Glutamatergic neuron (in vitro differentiated cells): ENCODE measurements around the gene MSMP. TPM values are rescaled to one million over a fixed set of nuclear protein-coding genes. Genes with fewer than 3 reads are reported as not detected.

Experiments
- DNase-seq: peaks from one replicate; pipeline ENCODE4 v3.0.0; 2022
- H3K27ac Mint-ChIP-seq: one replicate; pipeline ENCODE4 v1.8.0; 2020; ENCODE audit warnings: mild to moderate bottlenecking, mixed read lengths, inconsistent platforms; ENCODE audit not compliant: unreplicated experiment
- H3K27me3 Mint-ChIP-seq: one replicate; pipeline ENCODE4 v1.8.0; 2020; ENCODE audit warnings: mild to moderate bottlenecking, moderate library complexity, mixed read lengths, inconsistent platforms; ENCODE audit not compliant: unreplicated experiment
- H3K36me3 Mint-ChIP-seq: one replicate; pipeline ENCODE4 v1.8.0; 2020; ENCODE audit warnings: mild to moderate bottlenecking, mixed read lengths, inconsistent platforms; ENCODE audit not compliant: unreplicated experiment
- H3K4me1 Mint-ChIP-seq: one replicate; pipeline ENCODE4 v1.8.0; 2020; ENCODE audit warnings: mild to moderate bottlenecking, low read depth, mixed read lengths, inconsistent platforms; ENCODE audit not compliant: unreplicated experiment
- H3K4me3 Mint-ChIP-seq: one replicate; pipeline ENCODE4 v1.8.0; 2020; ENCODE audit warnings: mild to moderate bottlenecking, mixed read lengths, inconsistent platforms; ENCODE audit not compliant: unreplicated experiment
- H3K9me3 Mint-ChIP-seq: one replicate; pipeline ENCODE4 v1.8.0; 2020; ENCODE audit warnings: mild to moderate bottlenecking, moderate library complexity, mixed read lengths, inconsistent platforms; ENCODE audit not compliant: unreplicated experiment
- total RNA-seq: library from RNA; stranded (reverse); fragmentation: NEBNext Ultra II Directional; extraction: Animal tissue kit (Norgen Biotek cat#: 25700); gene quantifications from one replicate; pipeline ENCODE4 v1.2.1, GENCODE V29; 2021; ENCODE audit not compliant: unreplicated experiment
- TF ChIP-seq, protein P1 (sequence below): fragments of 200-600 bp; sonication (generic); IDR thresholded peaks from one replicate; pipeline ENCODE4 v1.5.0; 2021; ENCODE audit not compliant: partially characterized antibody, unreplicated experiment

MSMP gene
- total RNA-seq, 1 donor from 2014 or later, result not detected

DNA sequence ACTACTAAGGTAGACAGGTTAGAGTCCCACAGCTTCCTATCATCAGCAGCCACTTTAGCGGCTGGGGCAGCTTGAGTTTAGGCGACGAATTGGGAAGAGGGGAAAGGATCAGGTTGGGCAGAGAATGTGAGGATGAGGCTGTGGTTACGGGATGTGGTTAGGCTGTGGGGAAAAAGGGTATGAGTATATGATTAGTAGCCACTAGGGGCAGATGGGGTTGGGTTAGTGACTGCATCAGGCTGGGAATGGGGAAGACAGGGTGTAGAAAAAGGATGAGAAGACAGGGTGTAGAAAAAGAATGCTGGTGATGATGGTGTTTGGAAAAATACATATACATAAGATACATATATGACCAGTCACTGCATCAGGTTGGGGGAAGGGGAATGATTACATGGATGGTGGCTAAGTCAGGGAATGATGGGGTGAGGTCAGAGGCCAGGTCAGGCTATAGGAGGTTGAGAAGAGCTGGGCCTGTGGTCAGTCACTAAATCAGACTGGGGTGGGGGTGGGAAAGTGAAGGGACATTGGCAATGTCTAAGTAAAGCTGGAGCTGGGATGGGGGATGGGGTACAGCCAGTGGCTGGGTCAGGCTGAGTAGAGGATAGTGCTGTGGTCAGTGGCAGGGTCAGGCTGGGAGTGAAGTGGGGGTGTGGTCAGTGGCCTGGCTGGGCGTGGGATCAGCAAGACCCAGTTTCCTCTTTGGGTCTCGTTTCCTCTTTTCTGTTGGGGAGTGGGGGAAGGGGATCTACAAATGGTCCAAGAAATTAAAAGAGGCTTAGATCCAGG lies 24.2 kb downstream of the MSMP start:
- no peaks in the 10 kb centered on the region for H3K9me3 Mint-ChIP-seq
- peaks cover 7% of the 10 kb centered on the region for H3K4me1 Mint-ChIP-seq
- TF ChIP-seq, protein P1, sequence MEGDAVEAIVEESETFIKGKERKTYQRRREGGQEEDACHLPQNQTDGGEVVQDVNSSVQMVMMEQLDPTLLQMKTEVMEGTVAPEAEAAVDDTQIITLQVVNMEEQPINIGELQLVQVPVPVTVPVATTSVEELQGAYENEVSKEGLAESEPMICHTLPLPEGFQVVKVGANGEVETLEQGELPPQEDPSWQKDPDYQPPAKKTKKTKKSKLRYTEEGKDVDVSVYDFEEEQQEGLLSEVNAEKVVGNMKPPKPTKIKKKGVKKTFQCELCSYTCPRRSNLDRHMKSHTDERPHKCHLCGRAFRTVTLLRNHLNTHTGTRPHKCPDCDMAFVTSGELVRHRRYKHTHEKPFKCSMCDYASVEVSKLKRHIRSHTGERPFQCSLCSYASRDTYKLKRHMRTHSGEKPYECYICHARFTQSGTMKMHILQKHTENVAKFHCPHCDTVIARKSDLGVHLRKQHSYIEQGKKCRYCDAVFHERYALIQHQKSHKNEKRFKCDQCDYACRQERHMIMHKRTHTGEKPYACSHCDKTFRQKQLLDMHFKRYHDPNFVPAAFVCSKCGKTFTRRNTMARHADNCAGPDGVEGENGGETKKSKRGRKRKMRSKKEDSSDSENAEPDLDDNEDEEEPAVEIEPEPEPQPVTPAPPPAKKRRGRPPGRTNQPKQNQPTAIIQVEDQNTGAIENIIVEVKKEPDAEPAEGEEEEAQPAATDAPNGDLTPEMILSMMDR, result peak; percentile 62
- H3K27me3 Mint-ChIP-seq, result peaks cover 2% of the 10 kb centered on the region
- no peak for DNase-seq
- no peak overlapping the region for H3K4me3 Mint-ChIP-seq
- H3K36me3 Mint-ChIP-seq, result no peaks in the 10 kb centered on the region
- peak overlapping the region; percentile 26 for H3K27ac Mint-ChIP-seq

DNA sequence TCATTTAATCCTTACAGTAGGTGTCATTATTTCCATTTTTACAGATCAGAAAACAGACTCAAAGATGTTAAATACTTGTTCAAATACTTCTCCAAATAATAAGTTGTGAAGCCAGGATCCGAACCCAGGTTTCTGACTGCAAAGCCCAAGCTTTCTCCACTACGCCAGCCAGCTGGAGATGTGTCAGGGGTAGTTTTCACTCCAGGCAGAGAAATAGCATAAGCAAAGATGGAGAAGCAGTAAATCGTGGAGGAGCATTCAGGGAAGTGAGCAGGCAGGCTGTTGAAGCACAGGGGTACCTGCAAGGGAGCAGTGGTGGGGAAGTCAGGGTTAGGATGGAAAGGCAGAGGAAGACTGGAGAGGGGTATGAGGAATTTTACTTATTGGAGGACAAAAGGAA lies 25.0 kb downstream of the MSMP start:
- TF ChIP-seq, protein P1, result no peak
- H3K36me3 Mint-ChIP-seq, result no peaks in the 10 kb centered on the region
- DNase-seq, result no peak
- H3K4me3 Mint-ChIP-seq, result no peak overlapping the region
- no peak overlapping the region for H3K27ac Mint-ChIP-seq
- H3K27me3 Mint-ChIP-seq, result peaks cover 2% of the 10 kb centered on the region
- H3K9me3 Mint-ChIP-seq, result no peaks in the 10 kb centered on the region
- peaks cover 7% of the 10 kb centered on the region for H3K4me1 Mint-ChIP-seq

DNA sequence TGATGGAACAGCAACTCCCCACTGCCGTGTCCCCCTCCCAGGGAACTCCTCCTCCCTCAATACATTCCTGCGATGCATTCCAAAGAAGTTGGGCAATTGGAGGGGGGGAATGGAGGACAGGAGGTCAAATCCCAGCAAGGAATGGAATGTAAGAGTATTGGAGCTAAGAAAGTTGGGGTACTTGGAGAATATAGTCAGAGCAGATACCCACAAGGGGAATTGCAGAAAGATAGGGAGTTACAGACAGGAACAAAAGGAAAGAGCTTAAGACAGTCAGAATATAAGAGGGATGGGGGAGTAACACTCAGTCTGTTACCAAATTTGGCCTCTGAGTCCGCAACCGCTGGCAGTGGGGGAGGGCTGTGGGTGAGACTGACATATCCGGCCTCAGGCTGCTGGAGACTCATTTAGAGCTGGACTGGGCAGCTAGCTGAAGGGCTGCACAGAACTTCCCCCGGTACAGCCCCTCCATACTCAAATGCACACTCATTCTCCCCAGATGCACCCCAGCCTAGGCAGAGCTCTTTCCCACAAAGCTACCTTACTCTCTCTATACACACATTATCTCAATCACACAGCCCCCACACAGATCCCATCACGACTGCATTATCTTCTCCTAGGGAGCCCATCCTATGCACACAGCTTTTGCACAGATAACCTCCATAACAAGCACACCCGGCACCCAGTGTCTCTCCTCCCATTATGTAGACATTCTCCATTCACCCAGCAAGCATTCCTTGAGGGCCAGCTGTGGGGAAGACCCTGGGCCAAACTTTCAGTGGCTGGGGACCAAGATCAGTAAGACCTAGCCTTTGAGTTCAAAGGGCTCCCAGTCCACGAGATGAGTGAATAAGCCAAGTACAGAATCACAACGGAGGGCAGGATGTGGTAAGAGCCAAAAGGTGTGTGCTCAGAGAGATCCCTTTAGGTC lies 25.8 kb downstream of the MSMP start:
- no peaks in the 10 kb centered on the region for H3K36me3 Mint-ChIP-seq
- H3K27me3 Mint-ChIP-seq, result peaks cover 2% of the 10 kb centered on the region
- no peak for DNase-seq
- H3K4me3 Mint-ChIP-seq, result no peak overlapping the region
- H3K4me1 Mint-ChIP-seq, result peaks cover 7% of the 10 kb centered on the region
- no peaks in the 10 kb centered on the region for H3K9me3 Mint-ChIP-seq
- no peak overlapping the region for H3K27ac Mint-ChIP-seq
- TF ChIP-seq, protein P1, result no peak

DNA sequence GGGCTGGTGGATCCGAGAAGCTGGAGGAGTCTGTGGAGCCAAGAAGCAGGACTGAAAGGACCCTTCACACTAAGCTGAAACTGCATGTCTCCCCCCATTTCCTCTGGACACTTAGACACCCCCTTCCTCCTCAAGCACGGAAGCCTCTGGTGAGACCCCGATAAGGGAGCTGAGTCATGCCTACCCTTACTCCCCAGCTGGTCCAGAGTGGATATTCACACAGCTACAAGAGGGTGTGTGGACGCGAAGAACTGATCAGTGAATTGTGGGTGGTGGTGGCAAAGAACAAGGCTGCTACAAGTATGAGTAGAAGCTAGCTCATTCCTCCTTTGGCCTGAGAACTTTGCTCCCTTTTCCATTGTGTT lies 26.4 kb downstream of the MSMP start:
- Mint-ChIP-seq H3K27me3 (peaks cover 2% of the 10 kb centered on the region), H3K4me3 (no peak overlapping the region), H3K36me3 (no peaks in the 10 kb centered on the region), H3K27ac (no peak overlapping the region), H3K9me3 (no peaks in the 10 kb centered on the region), H3K4me1 (peaks cover 4% of the 10 kb centered on the region)
- DNase-seq, result no peak
- TF ChIP-seq, protein P1, result no peak
